IMR-90 (cell line): ENCODE results near the gene PLEKHB1.

Experiments
- POLR2A ChIP-seq: IDR thresholded peaks from 2 replicates; pipeline ENCODE4 v1.6.1; 2012; ENCODE audit warnings: mild to moderate bottlenecking, low read depth, low read length
- RFX5 ChIP-seq: IDR thresholded peaks from 2 replicates; pipeline ENCODE4 v1.8.0; 2012; ENCODE audit warnings: low read depth, mild to moderate bottlenecking, low read length, moderate library complexity
- TF ChIP-seq, protein P1 (sequence below): conservative IDR thresholded peaks from 2 replicates; pipeline ENCODE4 v1.5.1; 2012; ENCODE audit warnings: mild to moderate bottlenecking, low read depth, low read length, improper control_type of control experiment
- TF ChIP-seq, protein P2 (sequence below): fragments of 150-350 bp; IDR thresholded peaks from 2 replicates; pipeline ENCODE4 v1.6.1; 2016; ENCODE audit warnings: low read depth, mild to moderate bottlenecking, low read length, moderate library complexity, borderline replicate concordance
- TF ChIP-seq, protein P3 (sequence below): fragments of 150-350 bp; IDR thresholded peaks from 2 replicates; pipeline ENCODE4 v1.6.1; 2017; ENCODE audit warnings: mild to moderate bottlenecking, antibody characterized with exemption, low read length, low read depth

DNA sequence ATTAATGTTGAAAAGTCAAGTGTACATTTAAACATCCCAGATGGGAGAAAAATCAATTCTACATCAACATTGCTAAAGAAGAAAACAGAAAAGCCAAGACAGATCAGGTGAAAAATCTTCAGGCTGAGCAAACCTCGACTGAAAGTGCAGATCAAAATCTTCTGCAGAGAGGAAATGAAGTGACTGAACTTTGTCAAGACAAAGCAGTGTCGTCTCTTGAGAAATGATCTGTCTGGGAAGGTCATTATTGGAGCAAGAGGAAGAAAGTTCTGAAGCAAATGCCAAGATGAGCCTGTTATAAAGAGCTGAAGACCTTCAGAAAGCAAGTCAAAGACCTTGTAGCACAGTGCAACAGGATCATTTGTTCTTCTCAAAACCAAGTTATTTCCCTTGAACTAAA lies 5.8 kb upstream of the PLEKHB1 start:
- TF ChIP-seq, protein P1, sequence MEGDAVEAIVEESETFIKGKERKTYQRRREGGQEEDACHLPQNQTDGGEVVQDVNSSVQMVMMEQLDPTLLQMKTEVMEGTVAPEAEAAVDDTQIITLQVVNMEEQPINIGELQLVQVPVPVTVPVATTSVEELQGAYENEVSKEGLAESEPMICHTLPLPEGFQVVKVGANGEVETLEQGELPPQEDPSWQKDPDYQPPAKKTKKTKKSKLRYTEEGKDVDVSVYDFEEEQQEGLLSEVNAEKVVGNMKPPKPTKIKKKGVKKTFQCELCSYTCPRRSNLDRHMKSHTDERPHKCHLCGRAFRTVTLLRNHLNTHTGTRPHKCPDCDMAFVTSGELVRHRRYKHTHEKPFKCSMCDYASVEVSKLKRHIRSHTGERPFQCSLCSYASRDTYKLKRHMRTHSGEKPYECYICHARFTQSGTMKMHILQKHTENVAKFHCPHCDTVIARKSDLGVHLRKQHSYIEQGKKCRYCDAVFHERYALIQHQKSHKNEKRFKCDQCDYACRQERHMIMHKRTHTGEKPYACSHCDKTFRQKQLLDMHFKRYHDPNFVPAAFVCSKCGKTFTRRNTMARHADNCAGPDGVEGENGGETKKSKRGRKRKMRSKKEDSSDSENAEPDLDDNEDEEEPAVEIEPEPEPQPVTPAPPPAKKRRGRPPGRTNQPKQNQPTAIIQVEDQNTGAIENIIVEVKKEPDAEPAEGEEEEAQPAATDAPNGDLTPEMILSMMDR, result no peak
- TF ChIP-seq RFX5 (no peak), POLR2A (no peak)
- TF ChIP-seq, protein P2, sequence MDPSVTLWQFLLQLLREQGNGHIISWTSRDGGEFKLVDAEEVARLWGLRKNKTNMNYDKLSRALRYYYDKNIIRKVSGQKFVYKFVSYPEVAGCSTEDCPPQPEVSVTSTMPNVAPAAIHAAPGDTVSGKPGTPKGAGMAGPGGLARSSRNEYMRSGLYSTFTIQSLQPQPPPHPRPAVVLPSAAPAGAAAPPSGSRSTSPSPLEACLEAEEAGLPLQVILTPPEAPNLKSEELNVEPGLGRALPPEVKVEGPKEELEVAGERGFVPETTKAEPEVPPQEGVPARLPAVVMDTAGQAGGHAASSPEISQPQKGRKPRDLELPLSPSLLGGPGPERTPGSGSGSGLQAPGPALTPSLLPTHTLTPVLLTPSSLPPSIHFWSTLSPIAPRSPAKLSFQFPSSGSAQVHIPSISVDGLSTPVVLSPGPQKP, result no peak
- TF ChIP-seq, protein P3, sequence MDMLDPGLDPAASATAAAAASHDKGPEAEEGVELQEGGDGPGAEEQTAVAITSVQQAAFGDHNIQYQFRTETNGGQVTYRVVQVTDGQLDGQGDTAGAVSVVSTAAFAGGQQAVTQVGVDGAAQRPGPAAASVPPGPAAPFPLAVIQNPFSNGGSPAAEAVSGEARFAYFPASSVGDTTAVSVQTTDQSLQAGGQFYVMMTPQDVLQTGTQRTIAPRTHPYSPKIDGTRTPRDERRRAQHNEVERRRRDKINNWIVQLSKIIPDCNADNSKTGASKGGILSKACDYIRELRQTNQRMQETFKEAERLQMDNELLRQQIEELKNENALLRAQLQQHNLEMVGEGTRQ, result no peak
